T-helper 2 cell (primary cell): ENCODE data around the gene PLPPR5.
"Not testable (repeated sequence)": the region's sequence is repeated elsewhere in the genome, so short reads cannot be mapped to it uniquely, and the experiment has no call there.

Experiments
- DNase-seq, 5 experiments: peaks; one replicate each; pipeline versions ENCODE4 v3.0.0 to v3.0.0-alpha.2; 2012 to 2022

PLPPR5 gene

GRCh38 chr1:98910827-98911226 lies 93.8 kb downstream of the PLPPR5 start:
- DNase-seq = no peak

- DNase-seq = no peak
Observed at GRCh38 chr1:98908980-98909379, 95.7 kb downstream of the PLPPR5 start.

- no peak for DNase-seq
Observed at GRCh38 chr1:98906809-98907208, 97.9 kb downstream of the PLPPR5 start.

- no peak for DNase-seq
Observed at GRCh38 chr1:98906361-98906760, 98.3 kb downstream of the PLPPR5 start.

- DNase-seq = no peak
Observed at GRCh38 chr1:98904684-98905083, 100.0 kb downstream of the PLPPR5 start.

GRCh38 chr1:98903726-98904125 lies 100.9 kb downstream of the PLPPR5 start:
- DNase-seq = no peak

GRCh38 chr1:98903261-98903660 lies 101.4 kb downstream of the PLPPR5 start:
- peak in 1 of 5 experiments; percentile 5 for DNase-seq

- no peak for DNase-seq
Observed at GRCh38 chr1:98898940-98899339, 105.7 kb downstream of the PLPPR5 start.

GRCh38 chr1:98897479-98897878 lies 107.2 kb downstream of the PLPPR5 start:
- no peak for DNase-seq

- DNase-seq = no peak
Observed at GRCh38 chr1:98896711-98897445, 107.8 kb downstream of the PLPPR5 start.

- no peak for DNase-seq
Observed at GRCh38 chr1:98893371-98893770, 111.3 kb downstream of the PLPPR5 start.

GRCh38 chr1:98888869-98889268 lies 115.8 kb downstream of the PLPPR5 start:
- no peak for DNase-seq

GRCh38 chr1:98887507-98887906 lies 117.2 kb downstream of the PLPPR5 start:
- DNase-seq = no peak

- DNase-seq = no peak
Observed at GRCh38 chr1:98884864-98885263, 119.8 kb downstream of the PLPPR5 start.

- DNase-seq = no peak
Observed at GRCh38 chr1:98881901-98882300, 122.8 kb downstream of the PLPPR5 start.

GRCh38 chr1:98881234-98881633 lies 123.4 kb downstream of the PLPPR5 start:
- not testable (repeated sequence) for DNase-seq

GRCh38 chr1:98874828-98875227 lies 129.8 kb downstream of the PLPPR5 start:
- DNase-seq = no peak

- peak in 3 of 5 experiments; percentile 34 to 97 (median 87) for DNase-seq
Observed at GRCh38 chr1:98870959-98871903, 133.4 kb downstream of the PLPPR5 start.

GRCh38 chr1:98865796-98866195 lies 138.9 kb downstream of the PLPPR5 start:
- DNase-seq = no peak

GRCh38 chr1:98860329-98860728 lies 144.3 kb downstream of the PLPPR5 start:
- DNase-seq = peak in 1 of 5 experiments; percentile 30

- DNase-seq = peak in 2 of 5 experiments; percentile 19 to 29
Observed at GRCh38 chr1:98854137-98854536, 150.5 kb downstream of the PLPPR5 start.

- peak in 1 of 5 experiments; percentile 6 for DNase-seq
Observed at GRCh38 chr1:98849969-98850636, 154.6 kb downstream of the PLPPR5 start.

- no peak for DNase-seq
Observed at GRCh38 chr1:98842241-98842640, 162.4 kb downstream of the PLPPR5 start.
